Eye (tissue), 1 donor: ENCODE results near the gene MAIP1.

Experiments used
- DNase-seq: peaks from one replicate; pipeline ENCODE4 v3.0.0-alpha.2; 2015

MAIP1 gene

GRCh38 chr2:199955339-199956061 lies at the start of gene MAIP1, which contains the start of gene TYW5:
TSS of gene MAIP1 (plus strand) at chr2:199955582. CDS start at chr2:199955799, 217 bp downstream.
TSS of gene TYW5 (minus strand) at chr2:199955491. CDS start at chr2:199955470, 21 bp downstream.
- DNase-seq: peak; percentile 94

- no peak for DNase-seq
Observed at GRCh38 chr2:199907008-199907714, 48.2 kb upstream of the MAIP1 start.

GRCh38 chr2:199910338-199911051 lies 44.9 kb upstream of the MAIP1 start:
- no peak for DNase-seq

- DNase-seq: peak; percentile 99
Observed at GRCh38 chr2:199911052-199911876, 44.1 kb upstream of the MAIP1 start, which contains the start of gene C2orf69. TSS of gene C2orf69 (plus strand) at chr2:199911293. CDS start at chr2:199911439, 146 bp downstream.

- DNase-seq: no peak
Observed at GRCh38 chr2:199911877-199912161, 43.6 kb upstream of the MAIP1 start.

GRCh38 chr2:199912553-199913114 lies 42.7 kb upstream of the MAIP1 start:
- DNase-seq: peak; percentile 8

- DNase-seq: no peak
Observed at GRCh38 chr2:199914372-199914958, 40.9 kb upstream of the MAIP1 start.

- DNase-seq: no peak
Observed at GRCh38 chr2:199916980-199917379, 38.4 kb upstream of the MAIP1 start.

GRCh38 chr2:199922856-199923255 lies 32.5 kb upstream of the MAIP1 start:
- DNase-seq: no peak

GRCh38 chr2:199923924-199924323 lies 31.5 kb upstream of the MAIP1 start:
- DNase-seq: no peak

GRCh38 chr2:199926806-199927205 lies 28.6 kb upstream of the MAIP1 start:
- no peak for DNase-seq

GRCh38 chr2:199928226-199928625 lies 27.2 kb upstream of the MAIP1 start:
- DNase-seq: no peak

- DNase-seq: no peak
Observed at GRCh38 chr2:199928626-199929025, 26.8 kb upstream of the MAIP1 start.

GRCh38 chr2:199929262-199929661 lies 26.1 kb upstream of the MAIP1 start:
- no peak for DNase-seq

- DNase-seq: no peak
Observed at GRCh38 chr2:199932312-199932855, 23.0 kb upstream of the MAIP1 start.

- DNase-seq: no peak
Observed at GRCh38 chr2:199933466-199933865, 21.9 kb upstream of the MAIP1 start.

- no peak for DNase-seq
Observed at GRCh38 chr2:199936554-199936953, 18.8 kb upstream of the MAIP1 start.

- no peak for DNase-seq
Observed at GRCh38 chr2:199940373-199940772, 15.0 kb upstream of the MAIP1 start.

GRCh38 chr2:199943373-199943772 lies 12.0 kb upstream of the MAIP1 start:
- no peak for DNase-seq

GRCh38 chr2:199946196-199946595 lies 9.2 kb upstream of the MAIP1 start:
- no peak for DNase-seq

GRCh38 chr2:199946836-199947235 lies 8.5 kb upstream of the MAIP1 start:
- DNase-seq: no peak

GRCh38 chr2:199950396-199950795 lies 5.0 kb upstream of the MAIP1 start:
- DNase-seq: no peak
